Hepatocyte (in vitro differentiated cells): ENCODE data around the gene RBM19. TPM values are rescaled to one million over a fixed set of nuclear protein-coding genes. Genes with fewer than 3 reads are reported as not detected.

Source experiments
- DNase-seq: peaks from one replicate; pipeline ENCODE4 v3.0.0-alpha.2; 2016; ENCODE audit warnings: low spot score
- H2AFZ ChIP-seq: fragments of 200-600 bp; sonication (generic); 2 replicates; pipeline ENCODE4 v1.6.0; 2016; ENCODE audit warnings: antibody characterized with exemption, mild to moderate bottlenecking
- H3K27ac ChIP-seq: fragments of 200-600 bp; sonication (generic); 2 replicates; pipeline ENCODE4 v1.5.1; 2016; ENCODE audit warnings: mild to moderate bottlenecking
- H3K27me3 ChIP-seq: fragments of 200-600 bp; sonication (generic); 2 replicates; pipeline ENCODE4 v1.6.1; 2016
- H3K36me3 ChIP-seq: fragments of 200-600 bp; sonication (generic); replicated peaks from 2 replicates; pipeline ENCODE4 v1.5.1; 2016; ENCODE audit warnings: low read depth; ENCODE audit not compliant: insufficient read depth
- H3K4me1 ChIP-seq: fragments of 200-600 bp; sonication (generic); 2 replicates; pipeline ENCODE4 v1.5.1; 2016; ENCODE audit warnings: mild to moderate bottlenecking, moderate library complexity; ENCODE audit not compliant: insufficient read depth
- H3K4me2 ChIP-seq: fragments of 200-600 bp; sonication (generic); 2 replicates; pipeline ENCODE4 v1.6.0; 2016
- H3K4me3 ChIP-seq: fragments of 200-600 bp; sonication (generic); 2 replicates; pipeline ENCODE4 v1.5.1; 2016; ENCODE audit warnings: mild to moderate bottlenecking
- H3K79me2 ChIP-seq: fragments of 200-600 bp; sonication (generic); 2 replicates; pipeline ENCODE4 v1.6.0; 2017; ENCODE audit warnings: mild to moderate bottlenecking
- H3K9me2 ChIP-seq: fragments of 200-600 bp; sonication (generic); replicated peaks from 2 replicates; pipeline ENCODE4 v1.6.0; 2017; ENCODE audit warnings: mild to moderate bottlenecking; ENCODE audit not compliant: insufficient read depth
- H3K9me3 ChIP-seq: fragments of 200-600 bp; sonication (generic); 2 replicates; pipeline ENCODE4 v1.5.1; 2016; ENCODE audit warnings: low read depth, mild to moderate bottlenecking
- H4K20me1 ChIP-seq: fragments of 200-600 bp; sonication (generic); 2 replicates; pipeline ENCODE4 v1.6.0; 2016; ENCODE audit warnings: mild to moderate bottlenecking; ENCODE audit not compliant: insufficient read depth, poor library complexity, severe bottlenecking
- CTCF ChIP-seq: fragments of 200-600 bp; sonication (generic); IDR thresholded peaks from 2 replicates; pipeline ENCODE4 v1.5.1; 2016; ENCODE audit warnings: antibody characterized with exemption, mild to moderate bottlenecking; ENCODE audit not compliant: poor library complexity
- EZH2 ChIP-seq: fragments of 200-600 bp; sonication (generic); IDR thresholded peaks from 2 replicates; pipeline ENCODE4 v1.6.1; 2016; ENCODE audit warnings: antibody characterized with exemption, mild to moderate bottlenecking, borderline replicate concordance
- EZH2phosphoT487 ChIP-seq: fragments of 200-600 bp; sonication (generic); IDR thresholded peaks from one replicate; pipeline ENCODE4 v1.6.1; 2018; ENCODE audit warnings: antibody characterized with exemption, mild to moderate bottlenecking, low read depth, moderate library complexity; ENCODE audit not compliant: unreplicated experiment, severe bottlenecking
- WGBS: methylation state at CpG from one replicate; pipeline ENCODE4 v1.1.6; 2016; ENCODE audit warnings: low lambda C conversion rate; ENCODE audit errors: missing lambda C conversion rate; 5-methylcytosine and 5-hydroxymethylcytosine counted together
- polyA plus RNA-seq: library from polyadenylated mRNA; unstranded; fragments of >200 nt; fragmentation: Nextera tagmentation; extraction: Ambion mirVana; gene quantifications from 2 replicates; pipeline ENCODE4 v1.2.1, GENCODE V29; 2016
- total RNA-seq: library from RNA; depleted of rRNA; stranded (reverse); fragments of >200 nt; gene quantifications from 2 replicates; pipeline ENCODE4 v1.2.3, GENCODE V29; 2014

Gene RBM19
- total and polyA plus RNA-seq, 2 experiments from 2014 or later = 14.5 to 16.8 TPM

GRCh38 chr12:113874999-113875561 lies 91.0 kb downstream of the RBM19 start:
- Histone ChIP-seq H3K4me2 (no peak overlapping the region), H3K4me3 (no peak overlapping the region), H3K36me3 (no peaks in the 10 kb centered on the region), H3K27ac (no peak overlapping the region), H3K79me2 (no peaks in the 10 kb centered on the region), H3K4me1 (no peaks in the 10 kb centered on the region), H3K27me3 (no peaks in the 10 kb centered on the region), H2AFZ (no peak overlapping the region), H3K9me2 (no peaks in the 10 kb centered on the region), H4K20me1 (no peaks in the 10 kb centered on the region), H3K9me3 (no peaks in the 10 kb centered on the region)
- WGBS = 91% methylated on average over 18 of the region's 18 CpGs
- DNase-seq = no peak
- TF ChIP-seq EZH2 (no peak), EZH2phosphoT487 (no peak), CTCF (no peak)

GRCh38 chr12:113874326-113874725 lies 91.8 kb downstream of the RBM19 start:
- H3K27me3 ChIP-seq = no peaks in the 10 kb centered on the region
- H3K4me2 ChIP-seq = no peak overlapping the region
- H3K9me3 ChIP-seq = no peaks in the 10 kb centered on the region
- no peaks in the 10 kb centered on the region for H3K36me3 ChIP-seq
- 97% methylated on average over 11 of the region's 11 CpGs for WGBS
- no peak for TF ChIP-seq EZH2phosphoT487
- no peak for TF ChIP-seq CTCF
- no peak for TF ChIP-seq EZH2
- H3K4me3 ChIP-seq = no peak overlapping the region
- no peak for DNase-seq
- no peaks in the 10 kb centered on the region for H3K9me2 ChIP-seq
- H3K27ac ChIP-seq = no peak overlapping the region
- no peaks in the 10 kb centered on the region for H3K4me1 ChIP-seq
- H2AFZ ChIP-seq = no peak overlapping the region
- no peaks in the 10 kb centered on the region for H4K20me1 ChIP-seq
- H3K79me2 ChIP-seq = no peaks in the 10 kb centered on the region

GRCh38 chr12:113873740-113874139 lies 92.4 kb downstream of the RBM19 start:
- H3K79me2 ChIP-seq = no peaks in the 10 kb centered on the region
- H3K4me1 ChIP-seq = no peaks in the 10 kb centered on the region
- no peak overlapping the region for H2AFZ ChIP-seq
- no peak overlapping the region for H3K4me3 ChIP-seq
- H4K20me1 ChIP-seq = no peaks in the 10 kb centered on the region
- no peak overlapping the region for H3K27ac ChIP-seq
- no peaks in the 10 kb centered on the region for H3K9me3 ChIP-seq
- H3K36me3 ChIP-seq = no peaks in the 10 kb centered on the region
- DNase-seq = no peak
- TF ChIP-seq EZH2 (no peak), CTCF (no peak), EZH2phosphoT487 (no peak)
- no peak overlapping the region for H3K4me2 ChIP-seq
- no peaks in the 10 kb centered on the region for H3K9me2 ChIP-seq
- 85% methylated on average over 8 of the region's 8 CpGs for WGBS
- H3K27me3 ChIP-seq = no peaks in the 10 kb centered on the region
